Tibial artery (tissue), 4 donors: Measurements from ENCODE around the gene FUS.

ENCODE experiments used
- DNase-seq, 2 donors: peaks; one replicate each; pipeline ENCODE4 v3.0.0-alpha.2; 2019
- H3K27ac ChIP-seq, 2 donors: fragments of 200-600 bp; sonication (generic) in 1 of 2; 1 replicate in 1 of 2; 2 replicates in 1 of 2; pipeline ENCODE4 v1.5.1; 2018 to 2019; ENCODE audit warnings: mild to moderate bottlenecking in 1 of 2
- H3K27me3 ChIP-seq, 2 donors: fragments of 200-600 bp; sonication (generic) in 1 of 2; one replicate each; pipeline versions ENCODE4 v1.5.1 to v1.6.0; 2016 to 2019
- H3K36me3 ChIP-seq, 3 donors: fragments of 200-600 bp; sonication (generic) in 2 of 3; one replicate each; pipeline ENCODE4 v1.5.1; 2016 to 2019; ENCODE audit warnings: mild to moderate bottlenecking in 2 of 3
- H3K4me1 ChIP-seq, 4 donors: fragments of 200-600 bp; sonication (generic) in 2 of 4; 1 replicate in 3 of 4; 2 replicates in 1 of 4; pipeline ENCODE4 v1.5.1; 2016 to 2019
- H3K4me3 ChIP-seq, 2 donors: fragments of 200-600 bp; sonication (generic) in 1 of 2; 1 replicate in 1 of 2; 2 replicates in 1 of 2; pipeline ENCODE4 v1.5.1; 2018 to 2019; ENCODE audit warnings: mild to moderate bottlenecking in 2 of 2
- H3K9me3 ChIP-seq, 3 donors: fragments of 200-600 bp; sonication (generic) in 1 of 3; one replicate each; pipeline ENCODE4 v1.5.1; 2016 to 2019
- CTCF ChIP-seq, 2 experiments: fragments of 200-600 bp in 1 of 2; fragments of 450-650 bp in 1 of 2; IDR thresholded peaks; one replicate each; pipeline ENCODE4 v1.5.1; 2017 to 2019; ENCODE audit warnings: antibody characterized with exemption in 2 of 2, mild to moderate bottlenecking in 1 of 2, moderate library complexity in 1 of 2
- intact Hi-C: fragments of 100-400 bp; cut with DNase I; formaldehyde crosslinking; loops from one replicate; pipeline ENCODE4 v1.15.0; 2023; ENCODE audit warnings: low total_unique reads

Gene FUS

GRCh38 chr16:31179747-31180459 lies at the start of gene FUS:
TSS of gene FUS (plus strand) at chr16:31180139. CDS start at chr16:31180215, 76 bp downstream.
- Histone ChIP-seq H3K36me3 (peaks cover 19 to 26% (median 26%) of the 10 kb centered on the region in 3 donors), H3K27ac (peak within 1 kb of the TSS; percentile 95 to 100), H3K4me3 (peak within 1 kb of the TSS; percentile 78 to 100), H3K4me1 (peaks cover 0 to 39% (median 37%) of the 10 kb centered on the region in 4 donors), H3K9me3 (no peaks in the 10 kb centered on the region), H3K27me3 (no peaks in the 10 kb centered on the region)
- DNase-seq: peak; percentile 89 to 94
- intact Hi-C loops: loop anchor here (10.0 kb wide), 1 partner anchor 325 kb away; the partner anchor contains the start of gene RUSF1
- TF ChIP-seq CTCF (IDR thresholded peaks at IDR 0.05): peak in 1 of 2 experiments; percentile 16

- H3K4me1 ChIP-seq: peaks cover 0 to 31% (median 0%) of the 10 kb centered on the region in 4 donors
- no peak overlapping the region for H3K27ac ChIP-seq
- no peak for DNase-seq
- intact Hi-C loops: no loop called here
- no peaks in the 10 kb centered on the region for H3K9me3 ChIP-seq
- H3K36me3 ChIP-seq: peaks cover 46 to 79% (median 47%) of the 10 kb centered on the region in 3 donors
- H3K27me3 ChIP-seq: peaks cover 0 to 11% of the 10 kb centered on the region in 2 donors
- TF ChIP-seq CTCF (IDR thresholded peaks at IDR 0.05): no peak
- H3K4me3 ChIP-seq: no peak overlapping the region
Measured at GRCh38 chr16:31130336-31130891, 49.5 kb upstream of the FUS start.

- H3K27ac ChIP-seq: no peak overlapping the region
- no peak overlapping the region for H3K4me3 ChIP-seq
- intact Hi-C loops: no loop called here
- no peaks in the 10 kb centered on the region for H3K9me3 ChIP-seq
- peaks cover 46 to 75% (median 47%) of the 10 kb centered on the region in 3 donors for H3K36me3 ChIP-seq
- H3K27me3 ChIP-seq: peaks cover 0 to 14% of the 10 kb centered on the region in 2 donors
- TF ChIP-seq CTCF (IDR thresholded peaks at IDR 0.05): no peak
- no peak for DNase-seq
- peaks cover 0 to 36% (median 0%) of the 10 kb centered on the region in 4 donors for H3K4me1 ChIP-seq
Measured at GRCh38 chr16:31130899-31131298, 49.0 kb upstream of the FUS start.

GRCh38 chr16:31131416-31131815 lies 48.5 kb upstream of the FUS start:
- Histone ChIP-seq H3K27me3 (peaks cover 0 to 14% of the 10 kb centered on the region in 2 donors), H3K4me1 (peaks cover 0 to 38% (median 0%) of the 10 kb centered on the region in 4 donors), H3K27ac (no peak overlapping the region), H3K36me3 (peaks cover 46 to 69% (median 47%) of the 10 kb centered on the region in 3 donors), H3K4me3 (no peak overlapping the region), H3K9me3 (no peaks in the 10 kb centered on the region)
- no peak for TF ChIP-seq CTCF (IDR thresholded peaks at IDR 0.05)
- intact Hi-C loops: no loop called here
- no peak for DNase-seq

- no peak for DNase-seq
- peaks cover 0 to 38% (median 0%) of the 10 kb centered on the region in 4 donors for H3K4me1 ChIP-seq
- H3K4me3 ChIP-seq: no peak overlapping the region
- H3K27me3 ChIP-seq: peaks cover 0 to 14% of the 10 kb centered on the region in 2 donors
- no peak for TF ChIP-seq CTCF (IDR thresholded peaks at IDR 0.05)
- intact Hi-C loops: no loop called here
- H3K9me3 ChIP-seq: no peaks in the 10 kb centered on the region
- no peak overlapping the region for H3K27ac ChIP-seq
- H3K36me3 ChIP-seq: peaks cover 42 to 65% (median 44%) of the 10 kb centered on the region in 3 donors
Measured at GRCh38 chr16:31131841-31132271, 48.1 kb upstream of the FUS start.
